Loucy (cell line): ENCODE measurements around the gene PSAPL1.

Source experiments
- H2AFZ ChIP-seq: fragments of 200-600 bp; sonication (generic); 2 replicates; pipeline ENCODE4 v1.6.0; 2016; ENCODE audit warnings: antibody characterized with exemption, mild to moderate bottlenecking, low read length, moderate library complexity
- H3F3A ChIP-seq: fragments of 200-600 bp; 2 replicates; pipeline ENCODE4 v1.6.0; 2016; ENCODE audit warnings: antibody characterized with exemption, low read depth, mild to moderate bottlenecking
- H3K27me3 ChIP-seq: fragments of 200-600 bp; sonication (generic); 2 replicates; pipeline ENCODE4 v1.6.1; 2014; ENCODE audit warnings: low read length, mild to moderate bottlenecking; ENCODE audit not compliant: insufficient read depth, poor library complexity, severe bottlenecking
- H3K36me3 ChIP-seq: fragments of 200-600 bp; sonication (generic); 2 replicates; pipeline ENCODE4 v1.6.1; 2016; ENCODE audit warnings: low read length; ENCODE audit not compliant: insufficient read depth
- H3K4me1 ChIP-seq: fragments of 200-600 bp; sonication (generic); 2 replicates; pipeline ENCODE4 v1.5.1; 2014; ENCODE audit warnings: low read length, mild to moderate bottlenecking; ENCODE audit not compliant: insufficient read depth, poor library complexity, severe bottlenecking
- H3K4me2 ChIP-seq: fragments of 200-600 bp; sonication (generic); 2 replicates; pipeline ENCODE4 v1.6.0; 2014; ENCODE audit warnings: antibody characterized with exemption, low read length, low read depth, mild to moderate bottlenecking; ENCODE audit not compliant: poor library complexity, severe bottlenecking
- H3K4me3 ChIP-seq: fragments of 200-600 bp; sonication (generic); 2 replicates; pipeline ENCODE4 v1.5.1; 2014; ENCODE audit warnings: low read length, mild to moderate bottlenecking, mixed read lengths; ENCODE audit not compliant: poor library complexity, severe bottlenecking
- H3K79me2 ChIP-seq: fragments of 200-600 bp; sonication (generic); 2 replicates; pipeline ENCODE4 v1.6.1; 2014; ENCODE audit warnings: low read length; ENCODE audit not compliant: insufficient read depth
- H3K9ac ChIP-seq: fragments of 200-600 bp; sonication (generic); 2 replicates; pipeline ENCODE4 v1.6.0; 2014; ENCODE audit warnings: mild to moderate bottlenecking, low read depth, low read length, moderate library complexity; ENCODE audit not compliant: poor library complexity, severe bottlenecking
- H3K9me2 ChIP-seq: fragments of 200-600 bp; sonication (generic); replicated peaks from 2 replicates; pipeline ENCODE4 v1.6.1; 2016; ENCODE audit warnings: low read depth, low read length, mixed read lengths
- H3K9me3 ChIP-seq: fragments of 200-600 bp; sonication (generic); 2 replicates; pipeline ENCODE4 v1.6.1; 2014; ENCODE audit warnings: mild to moderate bottlenecking, antibody characterized with exemption, low read length, low read depth; ENCODE audit not compliant: insufficient read depth
- H4K20me1 ChIP-seq: fragments of 200-600 bp; sonication (generic); 2 replicates; pipeline ENCODE4 v1.6.0; 2014; ENCODE audit warnings: antibody characterized with exemption, low read length, mild to moderate bottlenecking; ENCODE audit not compliant: insufficient read depth, poor library complexity, severe bottlenecking
- EZH2phosphoT487 ChIP-seq: fragments of 200-600 bp; IDR thresholded peaks from 2 replicates; pipeline ENCODE4 v1.6.1; 2018; ENCODE audit warnings: antibody characterized with exemption, mild to moderate bottlenecking, moderate library complexity, borderline replicate concordance
- TF ChIP-seq, protein P1 (sequence below): fragments of 200-600 bp; sonication (generic); conservative IDR thresholded peaks from 2 replicates; pipeline ENCODE4 v1.5.1; 2014; ENCODE audit warnings: mild to moderate bottlenecking, antibody characterized with exemption, low read length

The PSAPL1 gene

DNA sequence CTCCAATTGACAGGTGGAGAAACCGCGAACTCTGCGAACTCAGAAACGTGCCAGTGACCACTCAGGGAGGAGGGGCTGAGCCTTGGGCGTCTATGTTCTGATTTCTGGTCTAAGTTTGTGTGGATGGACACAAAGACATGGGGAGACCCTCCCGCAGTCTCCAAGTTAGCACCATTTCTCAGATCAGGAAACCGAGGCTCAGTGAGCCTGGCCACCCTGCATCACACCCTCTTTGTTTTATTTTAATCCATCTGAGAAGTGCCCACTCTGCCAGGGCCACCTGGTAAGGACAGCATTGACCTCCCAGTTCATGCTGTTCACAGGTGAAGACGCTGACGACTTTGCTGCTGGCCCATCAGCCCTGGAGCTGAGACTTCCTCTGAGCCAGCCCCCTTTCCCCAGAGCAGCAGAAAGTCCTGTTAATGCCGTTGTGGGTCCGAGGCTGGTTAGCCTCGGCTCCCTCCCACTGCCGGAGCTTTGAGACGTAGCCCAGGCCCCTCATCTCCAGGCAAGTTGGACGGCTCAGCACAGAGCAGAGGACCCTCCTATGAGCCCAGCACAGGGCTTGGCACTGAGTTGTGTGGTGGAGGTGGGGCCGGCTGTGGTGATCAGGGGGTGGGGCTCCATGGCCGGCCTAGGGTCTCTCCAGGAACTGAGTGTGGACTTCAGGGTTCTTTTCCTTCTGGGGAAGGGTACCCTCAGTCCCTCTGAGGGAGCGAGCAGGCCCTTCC lies 43.7 kb downstream of the PSAPL1 start:
- no peak overlapping the region for H2AFZ ChIP-seq
- no peaks in the 10 kb centered on the region for H3K4me1 ChIP-seq
- no peaks in the 10 kb centered on the region for H3K9me2 ChIP-seq
- H3K4me2 ChIP-seq, result no peak overlapping the region
- H3K27me3 ChIP-seq, result no peaks in the 10 kb centered on the region
- TF ChIP-seq, protein P1, sequence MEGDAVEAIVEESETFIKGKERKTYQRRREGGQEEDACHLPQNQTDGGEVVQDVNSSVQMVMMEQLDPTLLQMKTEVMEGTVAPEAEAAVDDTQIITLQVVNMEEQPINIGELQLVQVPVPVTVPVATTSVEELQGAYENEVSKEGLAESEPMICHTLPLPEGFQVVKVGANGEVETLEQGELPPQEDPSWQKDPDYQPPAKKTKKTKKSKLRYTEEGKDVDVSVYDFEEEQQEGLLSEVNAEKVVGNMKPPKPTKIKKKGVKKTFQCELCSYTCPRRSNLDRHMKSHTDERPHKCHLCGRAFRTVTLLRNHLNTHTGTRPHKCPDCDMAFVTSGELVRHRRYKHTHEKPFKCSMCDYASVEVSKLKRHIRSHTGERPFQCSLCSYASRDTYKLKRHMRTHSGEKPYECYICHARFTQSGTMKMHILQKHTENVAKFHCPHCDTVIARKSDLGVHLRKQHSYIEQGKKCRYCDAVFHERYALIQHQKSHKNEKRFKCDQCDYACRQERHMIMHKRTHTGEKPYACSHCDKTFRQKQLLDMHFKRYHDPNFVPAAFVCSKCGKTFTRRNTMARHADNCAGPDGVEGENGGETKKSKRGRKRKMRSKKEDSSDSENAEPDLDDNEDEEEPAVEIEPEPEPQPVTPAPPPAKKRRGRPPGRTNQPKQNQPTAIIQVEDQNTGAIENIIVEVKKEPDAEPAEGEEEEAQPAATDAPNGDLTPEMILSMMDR, result no peak
- TF ChIP-seq EZH2phosphoT487, result no peak
- no peak overlapping the region for H3K9ac ChIP-seq
- H3K4me3 ChIP-seq, result no peak overlapping the region
- peaks cover 18% of the 10 kb centered on the region; the same call in 1 of the 2 replicates for H3K9me3 ChIP-seq
- no peaks in the 10 kb centered on the region for H4K20me1 ChIP-seq
- no peaks in the 10 kb centered on the region for H3K36me3 ChIP-seq
- H3F3A ChIP-seq, result no peaks in the 10 kb centered on the region
- no peaks in the 10 kb centered on the region for H3K79me2 ChIP-seq

DNA sequence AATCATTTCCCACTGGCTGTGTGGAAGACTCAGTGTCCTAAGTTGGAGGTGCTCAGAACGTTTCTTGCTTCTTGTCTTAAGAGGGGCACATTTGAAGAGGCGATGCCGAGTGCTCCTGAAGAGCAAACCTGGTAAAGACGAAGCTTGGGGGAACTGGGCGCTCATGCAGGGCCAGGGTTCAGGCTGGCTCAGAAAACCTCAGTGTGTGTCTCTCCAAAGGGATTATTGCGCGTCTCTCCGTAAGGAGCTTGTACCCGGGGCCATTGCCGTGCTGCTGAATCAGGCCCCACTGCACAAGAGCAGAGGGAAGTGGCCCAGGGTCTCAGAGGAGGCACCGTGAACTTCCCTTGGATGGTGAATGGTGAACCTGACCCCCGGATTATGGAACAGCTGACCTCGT lies 44.4 kb downstream of the PSAPL1 start:
- no peak overlapping the region for H3K4me3 ChIP-seq
- peaks cover 24% of the 10 kb centered on the region; the same call in 1 of the 2 replicates for H3K9me3 ChIP-seq
- no peaks in the 10 kb centered on the region for H3K79me2 ChIP-seq
- no peak overlapping the region for H2AFZ ChIP-seq
- H3K9ac ChIP-seq, result no peak overlapping the region
- TF ChIP-seq EZH2phosphoT487, result no peak
- TF ChIP-seq, protein P1, result no peak
- H3K4me2 ChIP-seq, result no peak overlapping the region
- no peaks in the 10 kb centered on the region for H3K27me3 ChIP-seq
- no peaks in the 10 kb centered on the region for H3K9me2 ChIP-seq
- H3F3A ChIP-seq, result no peaks in the 10 kb centered on the region
- no peaks in the 10 kb centered on the region for H4K20me1 ChIP-seq
- H3K4me1 ChIP-seq, result no peaks in the 10 kb centered on the region
- H3K36me3 ChIP-seq, result no peaks in the 10 kb centered on the region

DNA sequence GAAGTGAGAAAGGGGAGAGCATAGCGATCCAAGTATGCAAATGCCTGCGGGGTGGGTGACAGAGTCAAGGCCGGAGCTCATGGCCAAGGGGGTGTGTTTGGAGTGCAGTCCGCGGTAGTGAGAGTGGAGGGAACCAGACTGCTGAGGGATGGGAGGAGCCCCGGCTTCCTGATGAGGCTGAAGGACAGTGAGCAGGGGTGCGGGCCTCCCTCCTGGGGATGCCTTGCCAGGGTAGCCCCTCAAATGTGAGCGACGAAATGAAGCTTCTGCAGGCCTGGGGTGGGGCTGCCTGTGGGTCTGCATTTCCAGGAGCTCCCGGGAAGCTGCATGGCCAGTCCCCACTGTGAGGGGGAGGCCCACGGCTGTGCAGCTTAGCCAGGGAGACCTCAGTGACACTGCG lies 45.0 kb downstream of the PSAPL1 start:
- Histone ChIP-seq H3K9ac (no peak overlapping the region), H3F3A (no peaks in the 10 kb centered on the region), H3K4me3 (no peak overlapping the region), H3K4me1 (no peaks in the 10 kb centered on the region), H3K36me3 (no peaks in the 10 kb centered on the region), H3K9me3 (peaks cover 27% of the 10 kb centered on the region; the same call in 1 of the 2 replicates), H3K27me3 (no peaks in the 10 kb centered on the region), H2AFZ (no peak overlapping the region), H3K79me2 (no peaks in the 10 kb centered on the region), H3K4me2 (no peak overlapping the region), H3K9me2 (no peaks in the 10 kb centered on the region), H4K20me1 (no peaks in the 10 kb centered on the region)
- TF ChIP-seq EZH2phosphoT487, result no peak
- TF ChIP-seq, protein P1, result no peak
